HG02571 (cell line): ENCODE results near the gene PRPS1.
"Not testable (repeated sequence)": the region's sequence is repeated elsewhere in the genome, so short reads cannot be mapped to it uniquely, and the experiment has no call there.

Source experiments
- ATAC-seq: cut with Tn5 transposase; IDR thresholded peaks from one replicate; pipeline ENCODE4 v1.9.1; 2021; ENCODE audit warnings: mild to moderate bottlenecking, moderate library complexity; ENCODE audit not compliant: unreplicated experiment

Gene PRPS1

DNA sequence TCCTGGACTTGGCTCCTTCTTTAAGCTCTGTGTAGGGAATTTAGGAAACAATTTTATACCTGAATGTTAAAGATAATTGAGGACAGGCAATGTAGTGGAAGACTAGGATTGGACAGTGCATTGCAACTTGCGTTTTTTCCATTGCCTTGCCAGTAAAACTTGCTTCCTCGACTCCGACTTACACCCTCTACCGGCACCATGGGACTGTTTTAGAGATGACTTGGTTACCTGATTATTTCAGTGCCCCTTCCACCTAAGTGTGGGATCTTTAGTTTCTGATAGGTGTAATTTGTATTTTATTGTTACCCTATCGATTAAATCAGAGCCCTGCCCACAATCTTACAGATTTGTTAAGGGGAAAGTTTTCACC is 1.2 kb downstream of the PRPS1 start:
- ATAC-seq = no peak

DNA sequence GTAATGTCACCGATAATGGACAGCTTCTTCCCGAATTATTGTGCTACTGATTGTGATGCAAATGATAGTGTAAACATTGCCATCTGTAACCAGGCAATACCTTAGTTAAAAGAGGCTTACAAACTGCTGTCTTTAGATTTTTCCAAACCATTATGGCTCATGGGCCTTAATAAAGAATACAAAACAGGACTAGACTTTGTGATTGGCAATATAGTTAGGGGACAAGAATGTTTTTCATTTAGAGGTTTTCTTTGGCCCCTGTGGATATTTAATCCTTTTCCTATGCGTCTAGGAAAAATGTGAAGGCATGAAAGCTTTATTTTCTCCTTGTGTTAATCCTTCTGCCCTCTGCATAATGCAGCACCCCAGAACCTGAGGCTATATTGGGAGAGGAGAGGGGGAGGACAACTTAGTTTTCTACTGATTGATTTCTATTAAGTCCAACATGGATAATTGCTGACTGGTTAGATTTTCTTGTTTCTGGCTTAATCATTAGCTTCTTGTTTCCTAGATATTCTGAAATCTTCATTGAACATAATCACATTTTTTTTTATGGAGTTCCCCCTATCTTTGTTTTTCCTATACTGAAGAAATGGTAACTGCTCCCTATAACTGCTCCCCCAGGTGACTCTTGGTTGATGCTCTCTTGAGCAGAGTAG is 1.9 kb downstream of the PRPS1 start:
- ATAC-seq = no peak

DNA sequence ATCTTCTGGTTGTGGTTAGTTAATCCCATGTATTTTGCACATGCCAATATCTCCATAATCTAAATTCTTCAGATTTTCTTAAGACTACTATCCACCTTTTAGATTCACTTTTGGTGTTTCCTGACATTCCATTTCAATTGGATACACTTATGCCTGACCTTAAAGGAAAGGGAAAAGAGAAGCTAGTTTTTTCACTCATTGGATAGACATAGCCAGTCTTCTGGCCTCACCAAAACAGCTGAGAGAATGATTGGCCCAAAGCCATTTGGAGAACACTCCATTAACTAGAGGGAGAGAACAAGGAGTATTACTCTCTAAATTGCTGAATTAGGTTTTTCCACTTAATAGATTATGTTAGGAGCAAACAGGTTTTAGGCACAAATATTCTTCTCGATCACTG is 4.0 kb downstream of the PRPS1 start:
- no peak for ATAC-seq

DNA sequence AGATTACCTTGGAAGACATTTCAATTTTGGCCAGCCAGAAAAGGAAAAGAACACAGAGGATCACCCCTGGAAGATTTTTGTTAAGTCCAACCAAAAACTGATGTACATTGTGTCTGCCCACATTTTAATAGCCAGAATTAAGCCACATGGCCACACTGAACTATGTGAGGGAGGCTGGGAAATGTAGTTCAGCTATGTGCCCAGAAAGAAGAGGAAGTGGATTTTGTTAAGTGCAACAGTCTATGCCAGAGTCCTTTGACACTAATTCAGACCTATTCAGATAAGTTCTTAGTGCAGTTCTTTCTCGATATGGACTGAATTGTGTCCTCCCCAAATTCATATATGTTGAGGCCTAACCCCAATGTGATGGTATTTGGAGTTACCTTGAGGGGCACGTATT is 18.4 kb downstream of the PRPS1 start:
- no peak for ATAC-seq

DNA sequence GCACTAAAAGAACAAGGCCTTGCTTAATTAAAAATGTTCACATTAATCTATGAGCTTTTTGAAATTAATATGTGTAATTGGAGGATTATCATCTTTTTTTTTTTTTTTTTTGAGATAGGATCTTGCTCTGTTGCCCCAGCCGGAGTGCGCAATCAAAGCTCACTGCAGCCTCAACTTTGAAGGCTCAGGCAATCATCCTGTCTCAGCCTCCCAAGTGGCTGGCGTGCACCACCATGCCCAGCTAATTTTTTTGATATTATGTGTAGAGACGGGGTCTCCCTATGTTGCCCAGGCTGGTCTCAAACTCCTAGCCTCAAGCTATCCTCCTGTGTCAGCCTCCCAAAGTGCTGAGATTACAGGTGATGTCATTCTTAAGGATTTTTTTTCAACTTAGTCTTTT is 20.0 kb downstream of the PRPS1 start:
- ATAC-seq = no peak

DNA sequence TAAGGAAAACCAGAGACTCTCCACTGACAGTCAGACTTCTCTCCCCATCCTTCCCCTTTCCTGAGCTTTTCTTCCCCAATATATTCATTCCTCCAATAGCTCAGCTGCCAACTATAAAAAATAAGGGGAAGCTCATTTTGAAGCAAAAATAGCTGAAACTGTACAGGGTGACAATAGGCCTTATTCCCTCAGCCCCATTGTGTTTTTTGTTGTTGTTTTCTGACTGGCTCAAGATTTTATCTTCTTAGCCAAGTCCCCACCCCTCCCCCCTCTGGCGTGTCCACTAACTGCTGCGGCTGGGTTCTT is 26.2 kb downstream of the PRPS1 start:
- no peak for ATAC-seq

DNA sequence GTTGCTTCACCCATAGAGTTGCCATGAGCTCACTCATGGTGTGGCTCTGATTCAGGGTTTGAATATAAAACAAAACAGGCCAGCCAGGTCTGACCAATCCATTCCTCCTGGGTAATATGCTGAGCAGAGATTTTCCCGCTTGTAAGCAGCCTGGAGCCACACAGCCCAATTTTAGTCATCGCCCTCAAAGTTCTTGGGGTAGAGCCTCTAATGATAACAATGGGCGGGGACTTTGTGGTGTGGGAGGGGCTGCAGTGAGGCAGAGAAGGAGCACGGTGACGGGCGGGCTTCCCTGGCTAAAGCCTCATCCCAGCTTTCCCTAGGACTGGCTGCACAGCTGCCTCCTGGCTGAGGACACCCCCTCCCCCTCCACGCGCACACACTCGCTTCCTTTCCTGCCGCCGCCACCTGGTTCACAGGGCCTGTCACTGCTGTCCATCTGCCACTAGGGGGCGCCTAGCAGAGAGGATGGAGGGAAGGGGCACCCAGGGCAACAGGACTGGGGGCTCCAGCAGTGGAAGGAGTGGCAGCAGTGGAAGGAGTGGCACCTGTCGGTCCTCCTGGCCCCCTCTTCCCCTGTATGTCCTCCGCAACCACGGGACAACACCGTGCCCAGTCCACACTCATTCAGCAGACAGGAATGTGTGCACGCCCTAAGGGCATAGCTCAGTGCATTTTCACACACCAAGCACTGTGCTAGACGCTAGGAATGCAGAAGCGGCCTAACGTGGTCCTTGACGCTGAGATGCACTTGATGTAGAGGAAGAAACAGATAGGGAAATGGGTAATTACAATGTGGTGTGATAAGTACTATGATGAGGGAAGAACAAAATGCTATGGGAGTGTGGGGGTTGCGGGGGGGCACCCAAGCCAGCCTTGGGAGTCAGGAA is 26.8 kb downstream of the PRPS1 start:
- peak; percentile 70 for ATAC-seq

DNA sequence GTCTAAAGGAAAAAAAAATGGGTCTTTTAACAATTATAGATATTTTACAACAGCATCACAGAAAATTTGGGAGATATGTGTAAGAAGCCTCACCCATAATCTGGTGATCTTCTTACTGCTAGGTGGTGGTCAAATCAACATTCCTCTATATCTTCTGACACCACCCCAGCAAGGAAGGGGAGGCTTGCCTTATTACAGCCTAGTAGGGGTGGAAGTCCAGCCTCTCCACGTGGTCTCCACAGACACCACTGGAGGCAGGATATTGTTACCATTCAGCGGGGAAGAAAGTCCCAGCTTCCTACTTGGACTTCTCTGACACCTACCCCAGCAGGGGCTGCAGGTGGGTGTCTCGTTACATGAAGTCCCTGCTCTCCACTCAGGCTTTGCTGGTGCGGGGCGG is 28.7 kb downstream of the PRPS1 start:
- ATAC-seq = no peak

DNA sequence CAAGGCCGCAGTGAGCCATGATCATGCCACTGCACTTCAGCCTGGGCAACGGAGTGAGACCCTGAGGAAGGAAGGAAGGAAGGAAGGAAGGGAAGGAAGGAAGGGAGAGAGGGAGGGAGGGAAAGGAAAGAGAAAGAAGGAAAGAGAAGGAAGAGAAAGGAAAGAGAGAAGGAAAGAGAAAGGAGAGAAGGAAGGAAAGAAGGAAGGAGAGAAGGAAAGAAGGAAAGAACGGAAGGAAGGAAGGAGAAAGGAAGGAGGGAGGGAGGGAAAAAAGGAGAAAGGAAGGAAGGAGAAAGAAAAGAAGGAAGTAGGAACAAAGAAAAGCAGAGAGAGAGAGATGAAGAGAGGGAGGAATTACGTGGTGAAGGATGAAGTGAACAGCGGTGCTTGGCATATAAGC is 30.4 kb downstream of the PRPS1 start:
- no peak for ATAC-seq

DNA sequence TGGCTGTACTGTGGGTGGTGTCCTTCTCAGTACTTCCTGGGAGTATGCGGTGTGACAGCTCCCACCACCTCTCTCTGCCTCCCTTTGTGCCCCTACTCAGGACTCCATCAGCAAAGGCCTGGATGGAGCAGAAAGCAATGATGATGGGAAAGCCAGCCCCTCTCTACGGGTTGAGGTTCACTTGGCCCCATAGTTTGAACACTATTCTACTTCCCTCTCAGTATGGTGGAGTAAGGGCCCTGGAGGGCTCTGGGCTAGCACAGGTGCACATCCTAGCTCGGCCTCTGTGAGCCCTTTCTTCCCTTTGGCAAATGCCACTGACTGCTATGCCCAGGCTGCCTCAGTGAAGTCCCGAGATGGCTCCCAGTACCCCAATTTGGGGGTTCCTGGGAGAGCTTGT is 31.0 kb downstream of the PRPS1 start:
- ATAC-seq = no peak

DNA sequence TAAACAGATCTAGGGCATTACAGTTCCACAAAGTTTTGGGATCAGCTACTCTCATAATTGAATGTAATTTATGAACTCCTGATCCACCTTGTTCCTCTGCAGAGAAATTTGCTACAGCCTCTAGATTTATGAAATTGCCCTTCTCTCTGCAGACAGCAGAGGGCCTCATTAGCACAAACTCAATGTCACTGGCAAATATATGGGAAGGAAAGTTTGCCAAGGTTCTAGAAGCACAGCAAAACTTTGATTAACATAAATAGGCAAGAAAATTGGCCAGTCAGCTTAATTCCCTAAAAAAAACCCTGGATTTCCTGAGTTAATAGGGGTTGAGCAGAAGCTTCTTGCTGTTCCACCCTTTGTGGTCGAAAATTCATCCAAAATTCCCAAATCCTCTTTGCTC is 31.5 kb downstream of the PRPS1 start:
- ATAC-seq = no peak

DNA sequence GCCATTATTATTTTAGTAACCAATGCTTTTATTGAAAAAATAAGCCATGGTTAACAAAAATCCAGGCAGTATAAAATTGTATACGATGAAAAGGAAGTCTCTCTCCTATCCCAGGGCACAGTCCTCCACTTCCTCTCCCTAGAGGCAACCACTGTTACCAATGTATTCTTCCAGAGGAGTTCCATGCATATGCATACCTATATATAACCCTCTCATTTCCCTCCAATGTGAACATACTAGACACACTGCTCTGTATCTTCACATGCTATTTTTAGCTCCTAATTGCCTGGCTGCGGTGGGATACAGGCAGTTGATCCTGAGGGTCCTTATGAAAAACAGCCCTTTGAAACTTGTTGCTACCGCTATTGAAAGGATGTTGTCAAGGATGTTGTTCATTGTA is 33.8 kb downstream of the PRPS1 start:
- ATAC-seq = no peak

DNA sequence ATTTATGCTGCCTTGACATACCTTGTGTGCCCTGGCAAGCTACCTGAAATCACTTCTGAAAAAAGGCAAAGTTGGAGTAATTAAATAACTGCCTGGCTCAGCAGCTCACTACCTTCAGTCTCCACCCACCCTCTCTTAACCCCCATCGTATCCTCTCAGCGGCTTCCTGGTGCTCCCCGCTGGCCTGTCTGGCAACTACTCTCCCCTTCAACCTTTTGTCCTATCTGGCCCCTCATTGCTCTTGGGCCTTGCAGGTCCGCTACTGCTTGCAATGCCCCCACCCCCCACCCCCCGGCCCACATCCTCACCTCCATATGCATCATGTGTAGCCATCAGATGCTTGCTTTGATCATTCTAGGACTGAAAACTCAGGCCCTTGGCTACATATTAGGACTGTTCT is 34.5 kb downstream of the PRPS1 start:
- ATAC-seq = no peak

DNA sequence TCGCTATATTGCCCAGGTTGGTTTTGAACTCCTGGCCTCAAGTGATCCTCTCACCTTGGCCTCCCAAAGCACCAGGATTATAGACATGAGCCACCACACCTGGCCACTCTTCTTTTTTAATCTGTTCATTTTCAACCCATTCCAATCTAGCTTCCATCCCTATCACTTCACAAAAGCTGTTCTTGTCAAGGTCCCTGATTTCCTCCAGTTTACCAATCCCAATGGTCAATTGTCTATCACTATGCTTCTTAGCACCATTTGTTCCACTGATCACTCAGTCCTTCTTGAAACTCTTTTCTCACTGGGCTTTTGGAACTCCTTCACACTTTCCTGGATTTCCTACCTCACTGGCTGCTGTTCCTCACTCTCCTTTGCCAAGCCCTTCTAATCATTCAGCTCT is 38.6 kb downstream of the PRPS1 start:
- ATAC-seq = no peak

DNA sequence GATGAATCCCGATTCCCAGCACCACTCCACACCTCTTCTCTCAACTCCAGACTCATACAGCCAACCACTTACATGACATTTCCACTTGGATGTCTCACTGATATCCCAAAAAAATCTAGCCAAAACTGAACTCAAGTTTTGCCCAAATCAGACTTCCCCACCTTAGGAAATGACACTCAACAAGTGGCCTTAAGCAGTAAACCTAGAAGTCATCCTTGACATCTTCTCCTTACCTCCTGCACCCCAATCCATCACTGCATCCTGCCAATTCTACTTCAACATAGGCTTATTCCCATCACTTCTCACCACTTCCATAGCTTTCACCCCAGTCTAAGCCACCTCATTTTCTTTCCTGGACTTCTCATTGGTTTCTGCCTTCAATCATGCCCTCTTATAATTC is 39.1 kb downstream of the PRPS1 start:
- no peak for ATAC-seq

DNA sequence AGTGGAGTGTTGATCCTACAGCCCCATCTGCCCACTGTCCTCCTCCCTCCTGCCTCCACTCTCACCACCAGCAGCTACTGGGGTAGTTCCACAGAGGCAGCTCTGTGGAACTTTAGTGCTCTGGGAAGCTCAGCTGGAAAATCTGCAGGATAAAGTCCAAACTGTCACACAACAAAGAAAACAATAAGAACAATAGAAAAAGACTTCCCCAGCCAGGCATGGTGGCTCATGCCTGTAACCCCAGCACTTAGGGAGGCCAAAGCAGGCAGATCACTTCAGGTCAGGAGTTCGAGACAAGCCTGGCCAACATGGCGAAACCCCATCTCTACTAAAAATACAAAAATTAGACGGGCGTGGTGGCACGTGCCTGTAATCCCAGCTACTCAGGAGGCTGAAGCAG is 40.4 kb downstream of the PRPS1 start:
- not testable (repeated sequence) for ATAC-seq

DNA sequence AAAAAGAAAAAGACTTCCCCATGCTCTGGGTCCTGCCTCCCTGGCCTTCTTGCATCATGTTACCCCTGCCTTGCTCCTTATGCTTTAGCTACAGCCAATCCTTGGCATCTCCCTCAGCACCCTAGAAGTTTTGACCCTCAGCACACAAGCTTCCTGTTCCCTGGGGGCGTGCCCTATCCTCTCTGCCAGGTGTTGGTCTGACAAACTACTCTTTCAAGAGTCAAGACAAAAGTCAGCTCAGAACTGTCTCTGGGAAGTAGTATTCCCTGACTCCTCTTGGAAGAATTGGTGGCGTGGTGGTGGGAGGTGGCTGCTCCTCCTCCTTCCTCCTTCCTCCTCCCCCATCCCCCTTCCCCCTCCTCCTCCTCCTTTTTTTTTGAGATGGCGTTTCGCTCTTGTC is 41.0 kb downstream of the PRPS1 start:
- no peak for ATAC-seq

DNA sequence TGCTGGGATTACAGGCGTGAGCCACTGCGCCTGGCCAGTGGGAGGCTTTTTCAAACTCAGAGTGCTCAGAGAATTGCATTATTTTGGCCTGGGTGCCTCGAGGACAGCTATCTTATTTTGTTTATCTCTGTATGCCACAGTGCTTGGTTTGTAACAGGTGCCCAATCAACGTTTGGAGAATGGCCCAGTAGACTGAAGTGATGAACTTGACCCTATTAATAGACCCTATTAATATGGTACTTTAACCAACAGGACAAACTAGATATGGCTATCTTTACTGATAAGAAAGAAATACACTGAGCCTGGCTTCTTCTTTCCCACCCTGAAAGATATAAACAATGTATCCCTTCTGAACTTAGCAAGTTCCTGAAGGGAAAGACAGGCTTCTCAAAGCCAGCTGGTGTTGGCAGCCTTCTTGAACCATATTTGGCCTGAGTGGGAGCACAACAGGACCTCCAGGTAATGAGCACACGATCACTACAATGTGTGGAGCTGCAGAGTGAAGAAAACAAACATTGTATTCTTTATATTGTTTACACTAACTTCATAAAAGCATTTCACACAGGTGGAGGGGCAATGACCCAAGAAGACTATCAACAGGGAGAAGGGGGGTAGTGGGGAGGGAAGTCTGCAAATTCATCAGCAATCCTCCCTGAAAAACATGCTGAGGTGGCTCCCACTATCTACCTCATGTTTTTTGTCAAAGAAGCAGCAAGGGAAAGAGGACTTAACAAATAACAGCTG is 41.7 kb downstream of the PRPS1 start:
- no peak for ATAC-seq

DNA sequence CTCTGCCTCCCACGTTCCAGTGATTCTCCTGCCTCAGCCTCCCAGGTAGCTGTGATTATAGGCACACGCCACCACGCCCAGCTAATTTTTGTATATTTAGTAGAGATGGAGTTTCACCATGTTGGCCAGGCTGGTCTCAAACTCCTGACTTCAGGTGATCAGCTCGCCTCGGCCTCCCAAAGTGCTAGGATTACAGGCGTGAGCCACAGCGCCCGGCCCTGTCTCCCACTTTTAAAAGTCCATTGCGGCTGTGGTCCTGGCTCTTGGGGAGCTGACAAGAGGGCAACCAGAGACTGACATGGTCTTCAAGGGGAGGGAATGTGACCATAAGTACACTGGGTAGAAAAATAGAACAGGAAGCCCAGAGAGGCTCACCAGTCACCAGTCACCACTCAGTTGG is 42.9 kb downstream of the PRPS1 start:
- not testable (repeated sequence) for ATAC-seq

DNA sequence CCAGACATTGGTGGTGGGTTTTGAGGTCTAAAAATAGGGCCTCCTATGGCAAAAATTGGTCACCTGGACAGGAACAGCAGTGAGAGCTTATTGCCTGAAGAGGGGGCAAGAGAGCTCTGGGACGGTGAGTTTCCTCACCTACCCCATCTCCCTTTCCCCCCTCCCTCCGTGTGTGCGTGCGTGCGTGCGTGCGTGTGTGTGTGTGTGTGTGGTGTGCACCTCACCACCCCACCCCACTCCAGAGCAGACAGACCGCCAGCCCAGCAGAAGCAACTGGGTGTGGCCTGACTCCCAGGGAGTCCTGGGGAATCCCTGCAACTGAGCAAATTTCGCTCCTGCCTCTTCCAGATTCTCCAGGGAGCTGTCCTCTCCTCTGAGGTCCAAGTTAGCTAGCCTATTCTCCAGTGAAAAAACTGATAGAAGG is 44.7 kb downstream of the PRPS1 start:
- no peak for ATAC-seq

DNA sequence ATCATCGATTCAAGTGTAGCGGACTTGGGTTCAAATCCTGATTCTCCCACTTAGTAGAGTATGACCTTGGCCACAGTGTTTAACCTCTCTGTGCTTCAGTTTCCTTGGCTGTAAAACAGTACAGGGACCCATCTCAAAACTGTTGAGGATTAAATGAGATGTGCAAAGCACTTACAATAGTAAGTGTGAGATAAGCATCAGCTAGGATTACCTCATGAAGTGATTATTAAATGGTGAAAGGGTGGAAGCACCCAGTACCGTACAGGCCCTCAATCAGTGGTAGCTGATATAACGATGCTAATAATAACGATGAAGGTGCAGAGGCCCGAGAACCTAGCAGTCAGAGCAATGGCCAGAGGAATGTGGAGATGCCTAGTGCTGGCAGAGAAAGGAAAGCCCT is 45.1 kb downstream of the PRPS1 start:
- no peak for ATAC-seq

DNA sequence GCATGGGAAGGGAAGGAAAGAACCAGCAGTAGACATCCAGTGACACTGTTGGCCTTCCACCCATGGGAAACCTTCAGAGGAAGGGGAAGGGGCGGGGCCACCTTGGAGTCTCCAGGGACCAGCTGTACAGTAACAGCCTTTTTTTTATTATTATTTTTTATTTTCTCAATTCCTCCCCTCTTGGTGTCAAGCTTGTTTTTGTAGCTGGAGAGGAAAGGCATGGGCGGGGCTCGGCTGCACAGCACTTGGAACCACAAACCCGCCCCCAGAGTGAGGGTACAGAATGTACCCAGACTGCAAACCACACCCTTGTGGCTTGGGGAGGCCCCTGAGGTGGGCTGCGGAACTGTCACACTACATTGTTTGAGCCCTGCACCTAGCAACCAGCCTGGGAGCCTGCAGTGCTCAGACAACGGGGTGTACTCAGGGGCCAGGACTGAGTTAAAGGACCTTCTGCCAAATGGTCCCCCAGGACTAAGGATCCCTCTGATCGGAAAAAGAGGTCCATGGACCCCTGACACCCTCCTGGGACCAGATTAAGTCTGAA is 45.7 kb downstream of the PRPS1 start:
- ATAC-seq = peak; percentile 93
